Measurements from ENCODE around the gene GRHPR.
"Not testable (repeated sequence)": the region's sequence is repeated elsewhere in the genome, so short reads cannot be mapped to it uniquely, and the experiment has no call there.

GRHPR gene

GRCh38 chr9:37417252-37417803 is 5.2 kb upstream of the GRHPR start:
- in situ Hi-C loops (cut with MboI; ENCODE audit: low pct_unique_long_range_greater_than_20kb, low sequenced_read_pairs): no loop called here
- no peak for DNase-seq

- no peak for DNase-seq
- in situ Hi-C loops (cut with MboI; ENCODE audit: low pct_unique_long_range_greater_than_20kb, low sequenced_read_pairs): no loop called here
Measured at GRCh38 chr9:37417857-37418618, 4.5 kb upstream of the GRHPR start.

GRCh38 chr9:37419204-37419603 is 3.3 kb upstream of the GRHPR start:
- in situ Hi-C loops (cut with MboI; ENCODE audit: low pct_unique_long_range_greater_than_20kb, low sequenced_read_pairs): no loop called here
- no peak for DNase-seq

GRCh38 chr9:37420271-37421215 is 2.0 kb upstream of the GRHPR start:
- in situ Hi-C loops (cut with MboI; ENCODE audit: low pct_unique_long_range_greater_than_20kb, low sequenced_read_pairs): no loop called here
- no peak for DNase-seq

GRCh38 chr9:37421914-37422288 is 595 bp upstream of the GRHPR start:
- DNase-seq: no peak
- in situ Hi-C loops (cut with MboI; ENCODE audit: low pct_unique_long_range_greater_than_20kb, low sequenced_read_pairs): no loop called here

GRCh38 chr9:37423508-37423907 is 1.0 kb downstream of the GRHPR start:
- in situ Hi-C loops (cut with MboI; ENCODE audit: low pct_unique_long_range_greater_than_20kb, low sequenced_read_pairs): no loop called here
- no peak for DNase-seq

- in situ Hi-C loops (cut with MboI; ENCODE audit: low pct_unique_long_range_greater_than_20kb, low sequenced_read_pairs): no loop called here
- no peak for DNase-seq
Measured at GRCh38 chr9:37424204-37424685, 1.7 kb downstream of the GRHPR start.

- DNase-seq: no peak
- in situ Hi-C loops (cut with MboI; ENCODE audit: low pct_unique_long_range_greater_than_20kb, low sequenced_read_pairs): no loop called here
Measured at GRCh38 chr9:37424686-37425297, 2.3 kb downstream of the GRHPR start.

GRCh38 chr9:37425298-37425752 is 2.8 kb downstream of the GRHPR start:
- DNase-seq: peak; percentile 26
- in situ Hi-C loops (cut with MboI; ENCODE audit: low pct_unique_long_range_greater_than_20kb, low sequenced_read_pairs): no loop called here

- in situ Hi-C loops (cut with MboI; ENCODE audit: low pct_unique_long_range_greater_than_20kb, low sequenced_read_pairs): not testable (repeated sequence)
Measured at GRCh38 chr9:37426431-37426830, 3.9 kb downstream of the GRHPR start.

GRCh38 chr9:37426846-37427245 is 4.3 kb downstream of the GRHPR start:
- in situ Hi-C loops (cut with MboI; ENCODE audit: low pct_unique_long_range_greater_than_20kb, low sequenced_read_pairs): no loop called here

More at GRCh38 chr9:37426431-37426830, 3.9 kb downstream of the GRHPR start:
- not testable (repeated sequence) for DNase-seq

GRCh38 chr9:37428345-37428744 is 5.8 kb downstream of the GRHPR start:
- DNase-seq: no peak
- in situ Hi-C loops (cut with MboI; ENCODE audit: low pct_unique_long_range_greater_than_20kb, low sequenced_read_pairs): no loop called here

More at GRCh38 chr9:37426846-37427245, 4.3 kb downstream of the GRHPR start:
- DNase-seq: peak; percentile 25

- no peak for DNase-seq
- in situ Hi-C loops (cut with MboI; ENCODE audit: low pct_unique_long_range_greater_than_20kb, low sequenced_read_pairs): no loop called here
Measured at GRCh38 chr9:37429441-37430285, 7.2 kb downstream of the GRHPR start.

- DNase-seq: peak; percentile 19
- in situ Hi-C loops (cut with MboI; ENCODE audit: low pct_unique_long_range_greater_than_20kb, low sequenced_read_pairs): no loop called here
Measured at GRCh38 chr9:37430841-37431597, 8.5 kb downstream of the GRHPR start.

GRCh38 chr9:37432020-37432419 is 9.5 kb downstream of the GRHPR start:
- in situ Hi-C loops (cut with MboI; ENCODE audit: low pct_unique_long_range_greater_than_20kb, low sequenced_read_pairs): no loop called here
- no peak for DNase-seq

- DNase-seq: no peak
- in situ Hi-C loops (cut with MboI; ENCODE audit: low pct_unique_long_range_greater_than_20kb, low sequenced_read_pairs): no loop called here
Measured at GRCh38 chr9:37433867-37434371, 11.4 kb downstream of the GRHPR start.

- in situ Hi-C loops (cut with MboI; ENCODE audit: low pct_unique_long_range_greater_than_20kb, low sequenced_read_pairs): no loop called here
- DNase-seq: no peak
Measured at GRCh38 chr9:37436540-37436939, 14.0 kb downstream of the GRHPR start.

GRCh38 chr9:37437010-37437409 is 14.5 kb downstream of the GRHPR start:
- no peak for DNase-seq
- in situ Hi-C loops (cut with MboI; ENCODE audit: low pct_unique_long_range_greater_than_20kb, low sequenced_read_pairs): no loop called here
